A673 (cell line): ENCODE results near the gene KAZN.

Source experiments
- CTCF ChIP-seq: fragments of 300-800, 200-600 bp; sonication (generic); conservative IDR thresholded peaks from 2 replicates; pipeline ENCODE4 v1.5.1; 2017; ENCODE audit warnings: low read depth, mild to moderate bottlenecking, antibody characterized with exemption, low read length, moderate library complexity, mixed read lengths
- EZH2 ChIP-seq: fragments of 200-600 bp; sonication (generic); IDR thresholded peaks from 2 replicates; pipeline ENCODE4 v1.6.1; 2017; ENCODE audit warnings: borderline replicate concordance, low read depth, mild to moderate bottlenecking, mixed read lengths, antibody characterized with exemption, low read length; ENCODE audit not compliant: poor library complexity, severe bottlenecking

- TF ChIP-seq CTCF: no peak
- no peak for TF ChIP-seq EZH2
Observed at GRCh38 chr1:15114884-15115283, 516.4 kb downstream of the KAZN start.
